HL-60 (cell line): ENCODE results near the gene SLC9B1.

ENCODE experiments used
- DNase-seq, 2 experiments: peaks; one replicate each; pipeline ENCODE4 v3.0.0-alpha.2; 2010 to 2020; ENCODE audit warnings: low read depth in 1 of 2, low spot score in 1 of 2
- H3K27ac ChIP-seq: fragments of 250-450 bp; sonication (Bioruptor Pico); replicated peaks from 2 replicates; pipeline ENCODE4 v1.5.1; 2020; ENCODE audit warnings: mild to moderate bottlenecking, moderate library complexity
- H3K27me3 ChIP-seq: fragments of 250-450 bp; sonication (Bioruptor Pico); 2 replicates; pipeline ENCODE4 v1.5.1; 2021; ENCODE audit warnings: mild to moderate bottlenecking, moderate library complexity; ENCODE audit not compliant: insufficient read depth, poor library complexity, severe bottlenecking
- H3K4me3 ChIP-seq: replicated peaks from 2 replicates; pipeline ENCODE4 v1.5.1; 2011; ENCODE audit warnings: mild to moderate bottlenecking, control low read depth, low read length; ENCODE audit not compliant: insufficient read depth
- CTCF ChIP-seq: IDR thresholded peaks from one replicate; pipeline ENCODE4 v1.5.1; 2011; ENCODE audit warnings: low read length, control low read depth, inconsistent platforms; ENCODE audit not compliant: insufficient read depth
- GABPA ChIP-seq: IDR thresholded peaks from 2 replicates; pipeline ENCODE4 v1.6.1; 2012; ENCODE audit warnings: low read depth
- POLR2AphosphoS5 ChIP-seq: IDR thresholded peaks from 2 replicates; pipeline ENCODE4 v1.6.1; 2012; ENCODE audit warnings: low read depth
- REST ChIP-seq: IDR thresholded peaks from 2 replicates; pipeline ENCODE4 v1.6.1; 2012; ENCODE audit warnings: low read depth; ENCODE audit not compliant: insufficient replicate concordance
- SPI1 ChIP-seq: IDR thresholded peaks from 2 replicates; pipeline ENCODE4 v1.6.1; 2012; ENCODE audit warnings: low read depth, mild to moderate bottlenecking, borderline replicate concordance

Gene SLC9B1

GRCh38 chr4:103046416-103047290 is 27.1 kb upstream of the SLC9B1 start:
- Histone ChIP-seq H3K27me3 (no peaks in the 10 kb centered on the region), H3K27ac (no peak overlapping the region), H3K4me3 (no peak overlapping the region)
- TF ChIP-seq GABPA (no peak), SPI1 (no peak), CTCF (peak; percentile 63)
- DNase-seq: peak; percentile 13 to 32

GRCh38 chr4:103044183-103044582 is 24.7 kb upstream of the SLC9B1 start:
- H3K27me3 ChIP-seq: no peaks in the 10 kb centered on the region
- TF ChIP-seq CTCF: no peak
- TF ChIP-seq POLR2AphosphoS5: no peak
- no peak for TF ChIP-seq REST
- no peak for TF ChIP-seq GABPA
- no peak for TF ChIP-seq SPI1
- no peak overlapping the region for H3K27ac ChIP-seq
- no peak for DNase-seq
- no peak overlapping the region for H3K4me3 ChIP-seq

GRCh38 chr4:103036169-103036568 is 16.7 kb upstream of the SLC9B1 start:
- Histone ChIP-seq H3K4me3 (no peak overlapping the region), H3K27ac (no peak overlapping the region), H3K27me3 (no peaks in the 10 kb centered on the region)
- no peak for DNase-seq
- TF ChIP-seq GABPA: no peak
- no peak for TF ChIP-seq CTCF
- TF ChIP-seq REST: no peak
- no peak for TF ChIP-seq POLR2AphosphoS5
- TF ChIP-seq SPI1: no peak

- TF ChIP-seq POLR2AphosphoS5 (no peak), CTCF (peak; percentile 63), SPI1 (no peak)
- no peak overlapping the region for H3K27ac ChIP-seq
- peak; percentile 25 to 62 for DNase-seq
Observed at GRCh38 chr4:103032574-103032973, 13.1 kb upstream of the SLC9B1 start.

More at GRCh38 chr4:103032574-103032973, 13.1 kb upstream of the SLC9B1 start:
- Histone ChIP-seq H3K4me3 (no peak overlapping the region), H3K27me3 (no peaks in the 10 kb centered on the region)
